ENCODE measurements around the gene KRTCAP2.
"Not testable (repeated sequence)": the region's sequence is repeated elsewhere in the genome, so short reads cannot be mapped to it uniquely, and the experiment has no call there.

Gene KRTCAP2

GRCh38 chr1:155181371-155182051 is 8.4 kb upstream of the KRTCAP2 start:
- DNase-seq: no peak

- DNase-seq: no peak
Measured at GRCh38 chr1:155179112-155180031, 6.3 kb upstream of the KRTCAP2 start.

- no peak for DNase-seq
Measured at GRCh38 chr1:155178441-155179111, 5.5 kb upstream of the KRTCAP2 start.

GRCh38 chr1:155177918-155178281 is 4.8 kb upstream of the KRTCAP2 start:
- DNase-seq: no peak

- no peak for DNase-seq
Measured at GRCh38 chr1:155177192-155177917, 4.3 kb upstream of the KRTCAP2 start.

- peak; percentile 85 for DNase-seq
Measured at GRCh38 chr1:155176544-155177071, 3.5 kb upstream of the KRTCAP2 start.

- DNase-seq: no peak
Measured at GRCh38 chr1:155175927-155176371, 2.8 kb upstream of the KRTCAP2 start.

GRCh38 chr1:155175281-155175926 is 2.3 kb upstream of the KRTCAP2 start:
- DNase-seq: no peak

GRCh38 chr1:155174324-155175280 is 1.5 kb upstream of the KRTCAP2 start:
- peak; percentile 48 for DNase-seq

- peak; percentile 72 for DNase-seq
Measured at GRCh38 chr1:155173478-155174323, 597 bp upstream of the KRTCAP2 start, which contains the start of gene TRIM46. Gene TRIM46 (plus strand): TSS chr1:155173849. CDS start chr1:155173967, 118 bp downstream.

- DNase-seq: no peak
Measured at GRCh38 chr1:155171836-155172731, 1.0 kb downstream of the KRTCAP2 start.

- no peak for DNase-seq
Measured at GRCh38 chr1:155170806-155171205, 2.3 kb downstream of the KRTCAP2 start.

- no peak for DNase-seq
Measured at GRCh38 chr1:155170101-155170785, 2.9 kb downstream of the KRTCAP2 start.

- no peak for DNase-seq
Measured at GRCh38 chr1:155169541-155169940, 3.6 kb downstream of the KRTCAP2 start.

GRCh38 chr1:155168456-155169210 is 4.5 kb downstream of the KRTCAP2 start:
- DNase-seq: no peak

GRCh38 chr1:155168105-155168445 is 5.0 kb downstream of the KRTCAP2 start:
- not testable (repeated sequence) for DNase-seq

Measured in stimulated activated CD4-positive, alpha-beta T cell treated with anti-CD3 and anti-CD28 coated beads, Interleukin-12 subunit alpha, Interleukin-12 subunit beta, amount 100 ng/mL, for 4 hours (primary cell).